ENCODE measurements around the gene COL26A1. TPM values are rescaled to one million over a fixed set of nuclear protein-coding genes. Genes with fewer than 3 reads are reported as not detected.

COL26A1 gene
- total RNA-seq: 1.4 TPM in 1 of 2 replicates, not detected in the other

DNA sequence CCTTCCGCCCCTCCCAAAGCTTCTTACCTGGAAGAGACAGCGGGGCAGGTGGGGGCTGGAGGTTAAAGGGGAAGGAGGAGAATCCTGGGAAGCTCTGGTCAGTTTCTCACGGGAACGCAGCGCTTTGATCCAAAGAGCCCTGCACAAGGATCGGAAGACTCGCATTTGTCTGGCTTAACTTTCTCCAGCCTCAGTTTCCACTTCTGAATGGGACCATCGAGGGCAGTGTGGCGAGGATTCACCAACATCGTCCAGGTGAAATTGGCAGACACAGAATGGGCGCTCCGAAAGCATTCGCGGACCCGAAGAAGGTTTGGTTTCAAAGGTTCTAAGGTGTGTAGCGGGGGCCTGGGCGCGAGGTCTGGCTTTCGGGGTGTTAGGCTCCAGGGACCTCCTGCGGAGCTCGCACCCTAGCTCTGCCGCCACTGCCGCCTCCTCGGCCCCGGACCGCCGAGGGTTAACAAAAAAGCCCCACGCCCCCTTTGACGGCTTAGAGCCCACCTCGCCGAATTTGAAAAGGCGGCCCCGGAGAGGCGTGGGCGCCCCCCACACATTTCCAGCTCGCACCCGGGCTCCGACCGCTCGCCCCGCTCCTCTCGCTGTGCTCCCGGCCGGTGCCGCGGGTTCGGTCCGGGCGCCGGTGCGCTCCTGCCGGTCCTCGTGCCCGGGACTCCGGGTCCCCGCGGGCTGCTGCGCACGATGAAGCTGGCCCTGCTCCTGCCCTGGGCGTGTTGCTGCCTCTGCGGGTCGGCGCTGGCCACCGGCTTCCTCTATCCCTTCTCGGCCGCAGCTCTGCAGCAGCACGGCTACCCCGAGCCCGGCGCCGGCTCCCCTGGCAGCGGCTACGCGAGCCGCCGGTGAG is at the start of gene COL26A1:
TSS of gene COL26A1 (plus strand) at position 542 of the 862 bp plus-strand sequence. CDS start at position 700, 158 bp downstream.

DNA sequence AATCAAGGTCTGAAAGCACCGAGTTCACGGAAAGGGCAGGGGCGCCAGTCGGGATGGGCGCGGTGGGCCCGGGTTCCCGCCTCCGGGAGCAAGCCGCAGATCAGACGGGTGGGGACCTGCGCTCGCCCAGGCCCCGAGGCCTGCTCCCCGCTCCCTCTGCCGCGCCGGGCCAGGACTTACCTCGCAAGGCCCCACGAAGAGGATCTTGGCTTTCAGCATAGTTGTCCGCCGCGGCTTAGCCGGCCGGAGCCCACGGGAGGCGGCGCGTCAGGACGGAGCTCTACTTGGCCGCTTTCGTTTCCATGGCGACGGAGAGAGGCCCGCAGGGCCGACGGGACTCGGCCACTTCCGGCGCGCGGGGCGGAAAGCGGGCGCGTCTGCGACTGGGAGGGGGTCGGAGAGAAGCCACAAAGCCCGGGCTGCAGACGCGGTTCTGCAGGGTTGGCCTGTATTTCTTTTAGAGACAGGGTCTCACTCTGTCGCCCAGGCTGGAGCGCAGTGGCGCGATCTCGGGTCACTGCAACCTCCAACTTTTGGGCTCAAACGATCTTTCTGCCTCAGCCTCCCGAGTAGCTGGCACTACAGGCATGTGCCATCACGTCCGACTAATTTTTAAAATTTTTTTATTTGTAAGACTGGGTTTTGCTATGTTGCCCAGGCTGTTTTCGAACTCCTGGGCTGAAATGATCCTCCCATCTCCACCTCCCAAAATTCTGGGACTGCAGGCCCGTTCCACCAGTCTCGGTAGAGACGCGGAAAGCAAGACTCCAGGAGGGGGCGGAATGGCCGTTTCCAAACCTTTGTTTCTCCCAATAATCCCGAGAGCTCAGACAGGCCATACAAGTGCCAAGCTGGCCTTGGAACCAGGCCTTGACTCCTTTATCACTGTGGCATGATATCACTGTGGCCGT is 40.9 kb upstream of the COL26A1 start, which contains the start of gene IFT22:
TSS of gene IFT22 (minus strand) at position 322 of the 911 bp plus-strand sequence. CDS start at position 219, 103 bp downstream.

Other genes with a start within 250 kb of the COL26A1 start
- 85.0 and 3,652 TPM in 2 replicates for gene SERPINE1, start 235.8 kb upstream of the COL26A1 start, total RNA-seq
- gene AP1S1, start 208.4 kb upstream of the COL26A1 start, total RNA-seq: 115 and 137 TPM in 2 replicates
- gene VGF, start 197.3 kb upstream of the COL26A1 start, total RNA-seq: 0.40 and 0.91 TPM in 2 replicates
- gene NAT16, start 182.6 kb upstream of the COL26A1 start, total RNA-seq: not detected in 2 replicates
- gene MOGAT3, start 161.8 kb upstream of the COL26A1 start, total RNA-seq: not detected in 2 replicates
- gene PLOD3, start 145.3 kb upstream of the COL26A1 start, total RNA-seq: 61.8 and 126 TPM in 2 replicates
- gene ZNHIT1, start 144.7 kb upstream of the COL26A1 start, total RNA-seq: 135 and 154 TPM in 2 replicates
- 1.3 and 10.6 TPM in 2 replicates for gene CLDN15, start 125.1 kb upstream of the COL26A1 start, total RNA-seq
- gene FIS1, start 117.8 kb upstream of the COL26A1 start, total RNA-seq: 196 and 258 TPM in 2 replicates
- gene IFT22, start 41.1 kb upstream of the COL26A1 start, total RNA-seq: 19.1 and 24.6 TPM in 2 replicates

Measured in epithelial cell of alveolus of lung (primary cell).